ENCODE measurements around the gene CALM3. TPM values are rescaled to one million over a fixed set of nuclear protein-coding genes. Genes with fewer than 3 reads are reported as not detected.

Gene CALM3
- total RNA-seq, 4 donors from 2014 or later = 114 to 155 (median 129) TPM

- Histone ChIP-seq H3K4me3 (no peak overlapping the region), H3K27me3 (no peaks in the 10 kb centered on the region), H3K27ac (replicated peaks in 1 of 4) (peak overlapping the region in 1 of 4 donors; percentile 23), H3K9me3 (no peaks in the 10 kb centered on the region), H3K4me1 (peaks cover 27 to 40% (median 36%) of the 10 kb centered on the region in 4 donors), H3K36me3 (peaks cover 12 to 19% (median 15%) of the 10 kb centered on the region in 4 donors)
- DNase-seq (ENCODE audit: extremely low spot score) = peak; percentile 97
- WGBS = 8% methylated on average over 12 of the region's 12 CpGs
- TF ChIP-seq CTCF (IDR thresholded peaks at IDR 0.05) (peak; percentile 92 to 97 (median 93)), EP300 (IDR thresholded peaks at IDR 0.05) (no peak), POLR2AphosphoS5 (IDR thresholded peaks at IDR 0.05) (peak in 1 of 2 donors; percentile 43)
- intact Hi-C loops (cut with DNase I) = loop anchor here (1.0 kb wide), 1 partner anchor 48 kb away; no protein-coding TSS in a partner anchor
These were observed 13.1 kb downstream of the CALM3 start for GRCh38 chr19:46614114-46614722.

- intact Hi-C loops (cut with DNase I) = no loop called here
- no peak overlapping the region for H3K27ac ChIP-seq (replicated peaks in 1 of 4)
- 86% methylated on average over 10 of the region's 10 CpGs for WGBS
- no peak overlapping the region for H3K4me3 ChIP-seq
- no peak for TF ChIP-seq CTCF (IDR thresholded peaks at IDR 0.05)
- no peak for TF ChIP-seq POLR2AphosphoS5 (IDR thresholded peaks at IDR 0.05)
- no peak for TF ChIP-seq POLR2A (IDR thresholded peaks at IDR 0.05; ENCODE audit: low read depth)
- no peak for TF ChIP-seq EP300 (IDR thresholded peaks at IDR 0.05)
- peaks cover 41 to 58% (median 54%) of the 10 kb centered on the region in 4 donors for H3K4me1 ChIP-seq
- no peaks in the 10 kb centered on the region for H3K27me3 ChIP-seq
- H3K9me3 ChIP-seq = no peaks in the 10 kb centered on the region
- DNase-seq (ENCODE audit: extremely low spot score) = no peak
- peaks cover 0 to 2% (median 0%) of the 10 kb centered on the region in 4 donors for H3K36me3 ChIP-seq
These were observed 14.8 kb downstream of the CALM3 start for GRCh38 chr19:46615966-46616365.

GRCh38 chr19:46616631-46617322, 15.6 kb downstream of the CALM3 start:
- Histone ChIP-seq H3K4me1 (peaks cover 49 to 66% (median 62%) of the 10 kb centered on the region in 4 donors), H3K27me3 (no peaks in the 10 kb centered on the region), H3K36me3 (no peaks in the 10 kb centered on the region), H3K4me3 (no peak overlapping the region), H3K9me3 (no peaks in the 10 kb centered on the region), H3K27ac (replicated peaks in 1 of 4) (peak overlapping the region; percentile 15 to 59 (median 50))
- DNase-seq (ENCODE audit: extremely low spot score) = no peak
- 22% methylated on average over 17 of the region's 17 CpGs for WGBS
- TF ChIP-seq EP300 (IDR thresholded peaks at IDR 0.05) (no peak), POLR2AphosphoS5 (IDR thresholded peaks at IDR 0.05) (peak in 1 of 2 donors; percentile 38), CTCF (IDR thresholded peaks at IDR 0.05) (peak; percentile 28 to 57 (median 38))
- intact Hi-C loops (cut with DNase I) = no loop called here

GRCh38 chr19:46617601-46618000, 16.5 kb downstream of the CALM3 start:
- H3K4me1 ChIP-seq = peaks cover 49 to 74% (median 70%) of the 10 kb centered on the region in 4 donors
- intact Hi-C loops (cut with DNase I) = no loop called here
- H3K9me3 ChIP-seq = no peaks in the 10 kb centered on the region
- no peaks in the 10 kb centered on the region for H3K27me3 ChIP-seq
- DNase-seq (ENCODE audit: extremely low spot score) = no peak
- H3K36me3 ChIP-seq = no peaks in the 10 kb centered on the region
- 76% methylated on average over 6 of the region's 6 CpGs for WGBS
- no peak overlapping the region for H3K4me3 ChIP-seq
- no peak for TF ChIP-seq EP300 (IDR thresholded peaks at IDR 0.05)
- H3K27ac ChIP-seq (replicated peaks in 1 of 4) = peak overlapping the region; percentile 15 to 59 (median 50)

- intact Hi-C loops (cut with DNase I) = no loop called here
These were observed 17.6 kb downstream of the CALM3 start for GRCh38 chr19:46618670-46619231.

More at GRCh38 chr19:46618670-46619231, 17.6 kb downstream of the CALM3 start:
- Histone ChIP-seq H3K27ac (replicated peaks in 1 of 4) (peak overlapping the region; percentile 28 to 79 (median 46)), H3K27me3 (no peaks in the 10 kb centered on the region), H3K4me1 (peaks cover 49 to 82% (median 81%) of the 10 kb centered on the region in 4 donors), H3K36me3 (no peaks in the 10 kb centered on the region), H3K9me3 (no peaks in the 10 kb centered on the region), H3K4me3 (no peak overlapping the region)
- DNase-seq (ENCODE audit: extremely low spot score) = no peak
- 30% methylated on average over 9 of the region's 9 CpGs for WGBS
- TF ChIP-seq EP300 (IDR thresholded peaks at IDR 0.05) = no peak
- peak; percentile 11 to 13 for TF ChIP-seq POLR2AphosphoS5 (IDR thresholded peaks at IDR 0.05)

Measured in esophagus muscularis mucosa (tissue), 4 donors.